K562 (cell line): ENCODE measurements around the gene TAF11L6. TPM values are rescaled to one million over a fixed set of nuclear protein-coding genes. Genes with fewer than 3 reads are reported as not detected.
A peak's percentile ranks its signal among the peaks of the same experiment; 100 is the strongest.

Experiments used
- ATAC-seq: fragments of 200-7000 bp; cut with Tn5 transposase; 3 replicates; pipeline ENCODE4 v1.9.1; 2020; ENCODE audit warnings: moderate library complexity
- BruUV-seq: library from RNA; stranded (reverse); fragments of 400-500 nt; replicated peaks from 2 replicates; lab custom pipeline; 2021; lab: Mats Ljungman, UMichigan
- CTCF ChIA-PET: fragments of 300-600 bp; formaldehyde crosslinking; extraction: SDS; loops from one replicate; lab custom pipeline; 2021; ENCODE audit warnings: low intra/inter-chr PET ratio; lab: Yijun Ruan, JAX
- POLR2A ChIA-PET: fragments of 300-600, 350-650 bp; sonication (Branson Sonifier 250); formaldehyde crosslinking; extraction: SDS; loops from one replicate; lab custom pipeline; 2021; ENCODE audit warnings: antibody characterized with exemption, inconsistent platforms; lab: Yijun Ruan, JAX
- DNase-seq, 4 experiments: peaks; one replicate each; pipeline versions ENCODE4 v3.0.0 to v3.0.0-alpha.2; 2011 to 2018; ENCODE audit warnings: low spot score in 3 of 4, mixed read lengths in 3 of 4; ENCODE audit errors: extremely low read depth in 1 of 4
- FAIRE-seq: peaks from 2 replicates; lab custom pipeline; 2011; peaks lifted over from hg19 to GRCh38; lab: Jason Lieb, UNC
- H2AFZ ChIP-seq: 2 replicates; pipeline ENCODE4 v1.6.0; 2011; ENCODE audit warnings: low read depth, low read length, control low read depth, inconsistent platforms
- H3K27ac ChIP-seq: fragments of 200-600 bp; 3 replicates; pipeline ENCODE4 v1.8.0; 2011; ENCODE audit warnings: low read depth, mild to moderate bottlenecking, control low read depth, inconsistent platforms, low read length, moderate library complexity, mixed read lengths; ENCODE audit errors: extremely low read depth
- H3K27me3 ChIP-seq, 2 experiments: fragments of 300-600 bp in 1 of 2; 2 replicates in 1 of 2; 3 replicates in 1 of 2; pipeline versions ENCODE4 v1.6.0 to v1.8.0; 2011; ENCODE audit warnings: inconsistent platforms in 2 of 2, low read length in 2 of 2, mild to moderate bottlenecking in 1 of 2, mixed read lengths in 1 of 2, moderate library complexity in 1 of 2; ENCODE audit not compliant: control insufficient read depth in 2 of 2, insufficient read depth in 2 of 2
- H3K36me3 ChIP-seq: fragments of 300-600 bp; 3 replicates; pipeline ENCODE4 v1.8.0; 2011; ENCODE audit warnings: mild to moderate bottlenecking, low read length, inconsistent platforms; ENCODE audit not compliant: control insufficient read depth, insufficient read depth
- H3K4me1 ChIP-seq, 2 experiments: fragments of 200-600 bp in 1 of 2; replicated peaks in 1 of 2; 2 replicates in 1 of 2; 3 replicates in 1 of 2; pipeline versions ENCODE4 v1.5.1 to v1.8.0; 2011; ENCODE audit warnings: inconsistent platforms in 2 of 2, low read length in 2 of 2, mild to moderate bottlenecking in 1 of 2, mixed read lengths in 1 of 2, moderate library complexity in 1 of 2; ENCODE audit not compliant: control insufficient read depth in 2 of 2, insufficient read depth in 2 of 2
- H3K4me2 ChIP-seq: 2 replicates; pipeline ENCODE4 v1.6.1; 2011; ENCODE audit warnings: low read length, control low read depth, inconsistent platforms, mixed read lengths; ENCODE audit not compliant: insufficient read depth
- H3K4me3 ChIP-seq: fragments of 200-600 bp; sonication (generic), shearing (Covaris generic); 2 replicates; pipeline ENCODE4 v1.5.1; 2016; ENCODE audit warnings: control low read depth, inconsistent platforms
- H3K79me2 ChIP-seq: fragments of 200-600 bp; 3 replicates; pipeline ENCODE4 v1.8.0; 2011; ENCODE audit warnings: low read length, inconsistent platforms; ENCODE audit not compliant: control insufficient read depth, insufficient read depth
- H3K9ac ChIP-seq, 2 experiments: 2 replicates each; pipeline versions ENCODE4 v1.6.0 to v1.6.1; 2011; ENCODE audit warnings: low read depth in 2 of 2, low read length in 2 of 2, control low read depth in 1 of 2, inconsistent platforms in 1 of 2, mild to moderate bottlenecking in 1 of 2, mixed read lengths in 1 of 2; ENCODE audit not compliant: insufficient read depth in 1 of 2
- H3K9me1 ChIP-seq: one replicate; pipeline ENCODE4 v1.6.0; 2011; ENCODE audit warnings: inconsistent platforms, mild to moderate bottlenecking, low read length, moderate library complexity; ENCODE audit not compliant: control insufficient read depth, insufficient read depth
- H3K9me3 ChIP-seq: replicated peaks from 2 replicates; pipeline ENCODE4 v1.5.1; 2011; ENCODE audit warnings: low read depth, low read length, inconsistent platforms; ENCODE audit not compliant: control insufficient read depth, insufficient read depth
- H4K20me1 ChIP-seq: replicated peaks from 2 replicates; pipeline ENCODE4 v1.6.1; 2011; ENCODE audit warnings: low read length, inconsistent platforms, mixed read lengths; ENCODE audit not compliant: control insufficient read depth, insufficient read depth
- CBX8 ChIP-seq: fragments of 200-600 bp; sonication (generic); IDR thresholded peaks from 2 replicates; pipeline ENCODE4 v1.6.1; 2012; ENCODE audit warnings: borderline replicate concordance, mixed run types, low read depth, mild to moderate bottlenecking, moderate library complexity, mixed read lengths, low read length, control low read depth, inconsistent platforms; ENCODE audit not compliant: poor library complexity, severe bottlenecking; ENCODE audit errors: extremely low read depth
- CEBPG ChIP-seq, 3 experiments: fragments of 200-800 bp in 1 of 3; sonication (Bioruptor generic) in 1 of 3; sonication (generic) in 1 of 3; formaldehyde crosslinking in 1 of 3; IDR thresholded peaks in 2 of 3; conservative IDR thresholded peaks in 1 of 3; 2 replicates each; pipeline versions ENCODE4 v1.6.1 to v1.8.0; 2016 to 2022; ENCODE audit warnings: missing compliant biosample characterization in 2 of 3, missing genetic modification characterization in 2 of 3, mild to moderate bottlenecking in 1 of 3, missing genetic modification reagents in 1 of 3
- COPS2 ChIP-seq: fragments of 450-650 bp; conservative IDR thresholded peaks from 2 replicates; pipeline ENCODE4 v1.6.1; 2016; ENCODE audit warnings: mild to moderate bottlenecking, moderate library complexity
- HMGN3 ChIP-seq: IDR thresholded peaks from 2 replicates; pipeline ENCODE4 v1.6.1; 2011; ENCODE audit warnings: borderline replicate concordance, low read depth, mild to moderate bottlenecking, mixed read lengths, low read length; ENCODE audit not compliant: insufficient read length; ENCODE audit errors: extremely low read depth
- NCOA4 ChIP-seq: fragments of 450-650 bp; IDR thresholded peaks from 2 replicates; pipeline ENCODE4 v1.6.1; 2018; ENCODE audit warnings: mild to moderate bottlenecking; ENCODE audit not compliant: partially characterized antibody
- NR2F6 ChIP-seq: fragments of 450-650 bp; formaldehyde crosslinking; IDR thresholded peaks from 2 replicates; pipeline ENCODE4 v1.4.0; 2020; ENCODE audit warnings: mild to moderate bottlenecking
- RBFOX2 ChIP-seq: fragments of 200-400 bp; formaldehyde crosslinking; IDR thresholded peaks from 2 replicates; pipeline ENCODE4 v1.6.1; 2017; ENCODE audit warnings: low read depth, mild to moderate bottlenecking, low read length, moderate library complexity
- RNF2 ChIP-seq: sonication (generic); IDR thresholded peaks from 2 replicates; pipeline ENCODE4 v1.6.1; 2016
- ZNF146 ChIP-seq: IDR thresholded peaks from one replicate; pipeline ENCODE4 v1.6.1; 2018; ENCODE audit warnings: missing compliant biosample characterization; ENCODE audit not compliant: unreplicated experiment
- ZNF174 ChIP-seq: fragments of 250-450 bp; sonication (Bioruptor Pico); IDR thresholded peaks from 2 replicates; pipeline ENCODE4 v1.4.0; 2020; ENCODE audit warnings: mild to moderate bottlenecking
- ZNF217 ChIP-seq: sonication (generic); formaldehyde crosslinking; IDR thresholded peaks from 2 replicates; pipeline ENCODE4 v1.8.0; 2022; ENCODE audit warnings: mild to moderate bottlenecking, missing genetic modification reagents
- ZNF655 ChIP-seq: fragments of 250-450 bp; sonication (Bioruptor Pico); IDR thresholded peaks from 2 replicates; pipeline ENCODE4 v1.5.0; 2021
- ZNF77 ChIP-seq: fragments of 250-450 bp; sonication (Bioruptor Pico); IDR thresholded peaks from 2 replicates; pipeline ENCODE4 v1.5.0; 2020
- WGBS: fragments of 100-300 bp; shearing (Covaris generic); methylation state at CpG from one replicate; pipeline ENCODE4 v1.1.6; 2016; ENCODE audit warnings: low coverage, mixed read lengths; ENCODE audit not compliant: insufficient coverage; ENCODE audit errors: missing lambda C conversion rate; 5-methylcytosine and 5-hydroxymethylcytosine counted together
- in situ Hi-C: fragments of 300-500 bp; cut with MboI; formaldehyde crosslinking; loops from 4 replicates; pipeline ENCODE4 v1.15.0; 2018; ENCODE audit warnings: inconsistent platforms, mixed read lengths
- intact Hi-C: fragments of 100-400 bp; cut with micrococcal nuclease; formaldehyde crosslinking; loops from 2 replicates; pipeline ENCODE4 v1.14.2; 2022
- polyA plus RNA-seq, 8 experiments: library from polyadenylated mRNA; depleted of rRNA in 4 of 8; stranded (reverse) in 5 of 8; unstranded in 3 of 8; fragments of >200 nt; fragmentation: Nextera tagmentation in 2 of 8; fragmentation: Illumina TruSeq in 1 of 8; extraction: Ambion mirVana in 2 of 8; extraction: Trizol in 1 of 8; gene quantifications; 2 replicates each; pipeline versions ENCODE4 v1.2.1 to v1.2.3, GENCODE V29; 2011 to 2014; ENCODE audit warnings: inconsistent platforms in 1 of 8, missing spikeins in 1 of 8
- total RNA-seq, 7 experiments: library from RNA; depleted of rRNA in 6 of 7; stranded (reverse); fragments of >200 nt in 6 of 7; fragmentation: Illumina TruSeq in 2 of 7; extraction: Trizol in 2 of 7; gene quantifications; 2 replicates each; pipeline versions ENCODE4 v1.2.1 to v1.2.3, GENCODE V29; 2011 to 2021; ENCODE audit warnings: low replicate concordance in 1 of 7
- TF ChIP-seq, protein P1 (sequence below): fragments of 250-450 bp; sonication (Bioruptor Pico); IDR thresholded peaks from 2 replicates; pipeline ENCODE4 v1.9.0; 2021; ENCODE audit warnings: mild to moderate bottlenecking
- TF ChIP-seq, protein P2 (sequence below): fragments of 250-450 bp; sonication (Bioruptor Pico); IDR thresholded peaks from 2 replicates; pipeline ENCODE4 v1.8.0; 2022; ENCODE audit warnings: moderate library complexity, mild to moderate bottlenecking, inconsistent platforms

The TAF11L6 gene
- total and polyA plus RNA-seq, 9 of the 15 experiments (the other 6 are each of a cell fraction or from before 2014, with no cell fraction given), result not detected

DNA sequence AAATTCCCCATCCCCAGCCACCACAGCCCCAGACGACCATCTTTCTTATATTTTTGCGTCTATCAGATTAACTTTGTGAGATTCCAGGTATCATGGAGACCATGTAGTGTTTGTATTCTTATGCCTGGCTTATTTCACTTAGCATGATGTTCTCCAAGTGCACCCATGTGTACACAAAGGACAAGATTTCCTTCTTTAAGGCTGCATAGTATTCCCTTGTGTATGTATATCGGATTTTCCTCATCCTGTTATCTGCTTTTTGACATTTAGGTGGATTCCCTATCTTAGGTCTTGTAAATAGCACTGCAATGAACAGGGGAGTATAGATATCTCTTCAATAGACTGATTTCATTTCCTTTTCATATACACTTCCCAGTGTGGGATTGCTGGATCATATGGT lies 35.7 kb upstream of the TAF11L6 start:
- H3K4me2 ChIP-seq, result no peak overlapping the region
- ChIA-PET CTCF (no interaction called here), POLR2A (no interaction called here)
- in situ Hi-C loops, result loop anchor here (25.0 kb wide), 1 partner anchor 820 kb away; no protein-coding TSS in a partner anchor
- H3K27ac ChIP-seq, result no peak overlapping the region
- no peak for FAIRE-seq
- no peaks in the 10 kb centered on the region for H3K9me1 ChIP-seq
- H3K4me1 ChIP-seq, result no peaks in the 10 kb centered on the region
- BruUV-seq, result no TSS peak
- no peaks in the 10 kb centered on the region for H4K20me1 ChIP-seq
- no peak overlapping the region for H3K9ac ChIP-seq
- no peaks in the 10 kb centered on the region for H3K79me2 ChIP-seq
- no peak for DNase-seq
- H3K27me3 ChIP-seq, result no peaks in the 10 kb centered on the region
- no peaks in the 10 kb centered on the region for H3K9me3 ChIP-seq
- WGBS, result 0% methylated on average over 3 of the region's 3 CpGs
- H3K4me3 ChIP-seq, result no peak overlapping the region
- TF ChIP-seq, protein P1, sequence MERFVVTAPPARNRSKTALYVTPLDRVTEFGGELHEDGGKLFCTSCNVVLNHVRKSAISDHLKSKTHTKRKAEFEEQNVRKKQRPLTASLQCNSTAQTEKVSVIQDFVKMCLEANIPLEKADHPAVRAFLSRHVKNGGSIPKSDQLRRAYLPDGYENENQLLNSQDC (CRISPR knock-in tag), result no peak
- peak; percentile 82 for TF ChIP-seq ZNF146 (CRISPR knock-in tag)
- H2AFZ ChIP-seq, result no peak overlapping the region
- ATAC-seq, result no peak
- no peaks in the 10 kb centered on the region for H3K36me3 ChIP-seq
- intact Hi-C loops, result no loop called here

- Histone ChIP-seq H3K4me3 (no peak overlapping the region), H3K9me1 (no peaks in the 10 kb centered on the region), H4K20me1 (no peaks in the 10 kb centered on the region), H3K9me3 (no peaks in the 10 kb centered on the region), H3K4me2 (no peak overlapping the region), H3K27ac (no peak overlapping the region), H3K79me2 (no peaks in the 10 kb centered on the region), H3K9ac (no peak overlapping the region), H3K27me3 (no peaks in the 10 kb centered on the region; a peak in 1 of 5 replicates), H3K4me1 (no peaks in the 10 kb centered on the region), H3K36me3 (no peaks in the 10 kb centered on the region), H2AFZ (no peak overlapping the region)
- ATAC-seq, result no peak
- ChIA-PET POLR2A (no interaction called here), CTCF (no interaction called here)
- no TSS peak for BruUV-seq
- DNase-seq, result no peak
- in situ Hi-C loops (loop anchor here (25.0 kb wide), 1 partner anchor 815 kb away; no protein-coding TSS in a partner anchor), intact Hi-C loops (no loop called here)
- WGBS, result 0% methylated on average over 4 of the region's 4 CpGs
- no peak for FAIRE-seq
- TF ChIP-seq ZNF217 (CRISPR knock-in tag) (no peak), ZNF655 (CRISPR knock-in tag) (no peak), NCOA4 (no peak), ZNF77 (no peak), NR2F6 (CRISPR knock-in tag) (no peak), COPS2 (no peak), HMGN3 (no peak), RBFOX2 (no peak), CEBPG (CRISPR knock-in tag; IDR thresholded peaks at IDR 0.05) (no peak), CEBPG (tag; conservative IDR thresholded peaks at IDR 0.05 in 1 of 2, IDR thresholded peaks at IDR 0.05 in 1 of 2) (no peak), RNF2 (no peak), ZNF174 (no peak), CBX8 (no peak)
- TF ChIP-seq, protein P2, sequence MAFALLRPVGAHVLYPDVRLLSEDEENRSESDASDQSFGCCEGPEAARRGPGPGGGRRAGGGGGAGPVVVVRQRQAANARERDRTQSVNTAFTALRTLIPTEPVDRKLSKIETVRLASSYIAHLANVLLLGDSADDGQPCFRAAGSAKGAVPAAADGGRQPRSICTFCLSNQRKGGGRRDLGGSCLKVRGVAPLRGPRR (CRISPR knock-in tag), result no peak
These were observed 31.0 kb upstream of the TAF11L6 start for GRCh38 chr5:17497446-17497845.
